ENCODE results near the gene ABL1.

Gene ABL1

DNA sequence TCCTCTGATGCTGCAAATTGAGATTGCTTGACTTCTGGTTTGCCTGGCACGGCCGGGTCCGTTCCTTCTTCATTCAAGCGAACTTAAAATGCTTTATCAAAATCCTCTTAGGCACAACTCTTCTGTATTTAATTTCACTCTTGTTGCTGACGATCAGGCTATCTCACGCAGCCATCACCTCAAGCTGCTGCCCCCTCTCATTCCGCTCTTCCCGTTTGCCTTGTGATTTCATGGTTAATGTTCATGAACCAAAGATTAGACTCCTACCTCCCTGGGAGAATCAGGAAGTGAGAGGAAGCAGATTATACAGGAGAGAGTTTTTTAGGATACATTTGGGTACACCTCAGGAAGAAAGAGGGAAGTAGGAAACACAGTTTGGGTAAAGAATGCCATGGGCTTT is 38.9 kb downstream of the ABL1 start:
- no peak overlapping the region for H3K4me3 ChIP-seq (ENCODE audit: low read depth, low read length)
- TF ChIP-seq CTCF (IDR thresholded peaks at IDR 0.05; ENCODE audit: low read depth, low read length, missing control alignments) = no peak
- no peak for DNase-seq (ENCODE audit: low read depth)

- no peak overlapping the region for H3K4me3 ChIP-seq (ENCODE audit: low read depth, low read length)
- DNase-seq (ENCODE audit: low read depth) = no peak
- no peak for TF ChIP-seq CTCF (IDR thresholded peaks at IDR 0.05; ENCODE audit: low read depth, low read length, missing control alignments)
Measured at GRCh38 chr9:130874783-130875182, 39.7 kb downstream of the ABL1 start.

DNA sequence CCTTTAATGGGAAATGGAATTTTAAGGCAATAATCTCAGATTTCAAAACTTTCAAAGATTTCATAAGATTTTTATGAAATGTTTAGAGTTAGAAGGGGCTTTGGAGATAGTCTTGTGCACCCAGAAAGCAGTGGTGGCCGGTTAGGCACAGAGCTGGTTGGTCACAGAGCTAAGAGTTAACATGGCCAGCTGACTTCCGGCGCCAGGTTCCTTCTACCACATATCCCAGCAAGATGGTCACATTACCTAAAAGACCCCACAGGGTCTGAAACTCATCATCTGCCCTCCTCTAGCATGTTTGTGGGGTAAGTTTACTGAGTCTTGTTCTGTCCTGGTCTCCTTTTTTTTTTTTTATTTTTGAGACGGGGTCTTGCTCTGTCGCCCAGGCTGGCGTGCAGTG is 42.2 kb downstream of the ABL1 start:
- no peak for TF ChIP-seq CTCF (IDR thresholded peaks at IDR 0.05; ENCODE audit: low read depth, low read length, missing control alignments)

GRCh38 chr9:130878295-130878694 is 43.2 kb downstream of the ABL1 start:
- no peak for TF ChIP-seq CTCF (IDR thresholded peaks at IDR 0.05; ENCODE audit: low read depth, low read length, missing control alignments)
- no peak for DNase-seq (ENCODE audit: low read depth)
- H3K4me3 ChIP-seq (ENCODE audit: low read depth, low read length) = no peak overlapping the region

More for the DNA sequence above, 42.2 kb downstream of the ABL1 start:
- no peak overlapping the region for H3K4me3 ChIP-seq (ENCODE audit: low read depth, low read length)
- no peak for DNase-seq (ENCODE audit: low read depth)

GRCh38 chr9:130879863-130880411 is 44.9 kb downstream of the ABL1 start:
- TF ChIP-seq CTCF (IDR thresholded peaks at IDR 0.05; ENCODE audit: low read depth, low read length, missing control alignments) = no peak
- no peak overlapping the region for H3K4me3 ChIP-seq (ENCODE audit: low read depth, low read length)
- DNase-seq (ENCODE audit: low read depth) = no peak

- TF ChIP-seq CTCF (IDR thresholded peaks at IDR 0.05; ENCODE audit: low read depth, low read length, missing control alignments) = no peak
- DNase-seq (ENCODE audit: low read depth) = no peak
- no peak overlapping the region for H3K4me3 ChIP-seq (ENCODE audit: low read depth, low read length)
Measured at GRCh38 chr9:130880599-130881220, 45.7 kb downstream of the ABL1 start.

GRCh38 chr9:130881516-130881915 is 46.5 kb downstream of the ABL1 start:
- no peak for DNase-seq (ENCODE audit: low read depth)
- no peak overlapping the region for H3K4me3 ChIP-seq (ENCODE audit: low read depth, low read length)
- no peak for TF ChIP-seq CTCF (IDR thresholded peaks at IDR 0.05; ENCODE audit: low read depth, low read length, missing control alignments)

Measured in GM12864 (cell line).